Measurements from ENCODE around the gene PBX3.
"Not testable (repeated sequence)": the region's sequence is repeated elsewhere in the genome, so short reads cannot be mapped to it uniquely, and the experiment has no call there.

Gene PBX3

GRCh38 chr9:125749287-125749935 lies 2.2 kb downstream of the PBX3 start:
- DNase-seq: no peak

DNA sequence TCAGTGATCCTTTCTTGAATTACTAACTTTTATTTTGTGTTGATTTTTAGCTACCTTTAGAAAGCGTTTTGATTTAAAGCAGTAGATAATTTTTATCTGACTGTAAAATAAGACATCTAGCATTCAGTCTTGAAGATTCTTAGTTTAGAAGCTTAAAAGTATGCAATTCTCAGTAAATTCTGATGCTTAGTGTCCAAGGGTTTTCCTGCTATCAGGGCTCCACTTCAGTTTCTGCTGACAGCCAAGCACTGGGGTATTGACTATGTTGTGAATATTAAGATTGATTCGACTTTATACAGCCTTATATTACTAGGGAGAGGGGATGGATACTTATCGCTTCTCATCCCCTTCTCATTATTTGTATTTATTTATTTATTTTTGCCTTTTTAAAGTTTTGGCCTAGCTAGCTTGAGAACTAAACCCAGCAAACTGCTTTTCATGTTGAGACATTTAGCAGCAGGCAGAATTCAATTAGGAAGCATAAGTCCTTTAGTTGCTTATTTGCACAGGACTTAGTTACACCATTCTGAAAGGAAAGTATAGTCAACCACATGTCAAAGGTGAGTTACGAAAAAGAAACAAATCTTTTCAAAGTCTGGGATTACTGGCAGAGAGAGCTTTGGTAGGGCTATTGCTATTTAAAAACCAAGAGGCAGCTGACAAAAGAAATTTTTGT lies 2.9 kb downstream of the PBX3 start:
- no peak for DNase-seq

DNA sequence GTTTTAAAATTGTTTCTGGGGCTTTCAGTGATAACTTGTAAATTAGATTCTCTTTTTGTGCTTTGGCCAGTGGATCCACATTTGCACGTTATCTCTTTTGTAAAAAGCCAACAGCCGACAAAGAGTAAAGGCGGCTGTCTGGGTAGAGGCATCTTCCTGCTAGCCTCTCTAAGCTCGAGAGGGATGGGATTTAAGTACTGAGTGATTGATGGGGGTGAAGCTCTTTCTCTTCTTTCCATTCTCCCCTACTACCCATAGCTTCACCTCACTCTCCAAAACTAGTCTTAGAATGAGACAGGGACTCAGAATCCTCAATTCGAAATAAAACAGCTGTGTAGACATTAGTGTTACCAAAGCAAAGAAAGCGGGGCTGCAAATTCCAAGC lies 3.4 kb downstream of the PBX3 start:
- no peak for DNase-seq

DNA sequence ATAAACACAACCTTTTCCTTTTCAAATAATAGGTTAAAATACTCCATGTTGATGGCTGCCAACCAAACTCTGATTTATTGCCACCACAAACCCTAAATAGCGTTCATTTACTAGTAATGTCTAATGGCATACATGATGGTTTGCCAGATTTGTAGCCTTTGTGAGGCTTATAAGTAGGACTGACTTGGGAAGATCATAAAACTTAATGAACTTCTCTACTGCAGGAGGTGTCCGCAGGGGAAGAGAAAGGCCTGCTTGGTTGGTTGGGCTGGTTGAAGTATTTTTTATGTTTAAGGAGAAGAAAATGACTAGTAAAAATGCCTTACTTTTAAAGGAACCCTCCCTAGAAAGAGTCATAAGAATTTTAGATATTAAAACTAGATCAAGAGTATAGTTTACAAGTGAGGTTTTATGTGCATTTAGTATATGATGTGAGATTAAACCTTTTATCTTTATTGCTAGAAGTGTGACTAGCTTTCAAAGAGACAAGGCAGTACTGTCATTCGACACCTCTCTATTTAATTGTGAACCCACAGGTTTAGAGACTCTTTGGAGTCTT lies 5.0 kb downstream of the PBX3 start:
- no peak for DNase-seq

DNA sequence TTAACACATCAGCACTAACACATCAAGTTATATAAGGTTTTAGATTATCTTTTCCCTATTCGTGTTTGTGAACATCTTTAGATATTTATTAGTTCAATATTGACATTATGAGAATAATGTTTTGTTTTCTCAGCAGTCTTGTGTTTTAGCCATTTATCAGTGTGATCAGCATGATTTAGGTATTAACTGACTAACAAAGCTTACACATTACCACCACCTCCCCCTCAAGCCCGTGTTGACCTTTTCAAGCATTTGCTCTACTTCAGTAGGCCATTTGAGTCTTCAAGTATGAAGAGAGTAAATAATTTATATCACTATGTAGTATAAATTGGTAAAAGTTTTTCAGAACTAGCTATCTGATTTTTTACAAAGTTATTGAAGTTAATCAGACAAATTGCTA lies 6.9 kb downstream of the PBX3 start:
- DNase-seq: no peak

GRCh38 chr9:125755340-125755739 lies 8.2 kb downstream of the PBX3 start:
- DNase-seq: no peak

- DNase-seq: no peak
Observed at GRCh38 chr9:125756518-125756917, 9.3 kb downstream of the PBX3 start.

DNA sequence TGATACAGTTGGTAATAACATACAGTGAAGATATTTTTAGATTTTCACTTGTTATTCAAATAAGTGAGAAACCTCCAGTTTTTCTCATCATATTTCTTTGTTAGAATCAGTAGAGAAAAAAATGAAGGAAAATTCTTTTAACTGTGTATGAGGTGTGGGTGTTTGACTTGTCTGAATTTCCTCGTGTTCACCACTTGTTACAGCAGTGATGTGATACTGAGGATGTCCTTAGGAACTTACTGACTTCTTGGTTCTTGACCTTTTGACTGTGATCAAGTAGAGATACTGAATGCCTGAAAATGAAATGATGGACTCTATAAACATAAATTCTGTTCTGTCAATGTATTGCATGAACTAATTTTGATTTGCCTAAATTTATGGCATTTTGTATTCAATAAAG lies 10.7 kb downstream of the PBX3 start:
- DNase-seq: no peak

- no peak for DNase-seq
Observed at GRCh38 chr9:125758986-125759763, 12.0 kb downstream of the PBX3 start.

DNA sequence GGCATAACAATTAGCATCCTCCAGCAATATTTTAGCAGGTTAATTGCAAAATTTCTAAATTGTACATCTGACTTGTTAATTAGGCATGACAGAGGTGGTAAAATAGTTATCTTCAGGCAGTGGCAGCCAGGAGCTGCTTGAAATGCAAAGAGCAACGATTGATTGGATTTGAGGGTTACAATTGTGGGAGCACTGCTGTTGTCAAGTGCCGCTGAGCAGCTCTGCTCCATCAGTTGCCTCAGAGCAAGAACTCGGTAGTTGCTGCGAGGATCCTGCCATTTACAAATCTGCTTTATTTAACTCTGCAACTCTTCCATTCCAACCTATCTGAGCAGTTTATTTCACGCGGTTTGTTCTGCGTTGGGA lies 12.6 kb downstream of the PBX3 start:
- no peak for DNase-seq

DNA sequence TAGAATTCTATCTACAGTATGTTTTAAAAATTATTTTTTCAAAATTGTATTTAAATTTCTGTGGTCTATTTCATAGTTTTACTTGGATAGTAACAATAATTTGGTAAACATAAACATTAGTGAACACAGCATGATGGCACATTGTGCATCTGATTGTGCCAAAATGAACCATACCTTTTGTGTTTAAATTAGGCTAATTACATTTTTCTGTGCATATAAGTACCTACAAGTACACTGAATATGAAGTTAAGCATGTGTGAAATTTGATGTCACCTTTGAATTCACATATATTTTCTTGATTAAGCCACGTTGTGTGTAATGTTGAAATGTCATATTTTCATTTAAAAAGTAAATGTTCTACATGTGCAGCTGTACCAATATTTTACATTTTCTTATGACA lies 13.4 kb downstream of the PBX3 start:
- DNase-seq: no peak

DNA sequence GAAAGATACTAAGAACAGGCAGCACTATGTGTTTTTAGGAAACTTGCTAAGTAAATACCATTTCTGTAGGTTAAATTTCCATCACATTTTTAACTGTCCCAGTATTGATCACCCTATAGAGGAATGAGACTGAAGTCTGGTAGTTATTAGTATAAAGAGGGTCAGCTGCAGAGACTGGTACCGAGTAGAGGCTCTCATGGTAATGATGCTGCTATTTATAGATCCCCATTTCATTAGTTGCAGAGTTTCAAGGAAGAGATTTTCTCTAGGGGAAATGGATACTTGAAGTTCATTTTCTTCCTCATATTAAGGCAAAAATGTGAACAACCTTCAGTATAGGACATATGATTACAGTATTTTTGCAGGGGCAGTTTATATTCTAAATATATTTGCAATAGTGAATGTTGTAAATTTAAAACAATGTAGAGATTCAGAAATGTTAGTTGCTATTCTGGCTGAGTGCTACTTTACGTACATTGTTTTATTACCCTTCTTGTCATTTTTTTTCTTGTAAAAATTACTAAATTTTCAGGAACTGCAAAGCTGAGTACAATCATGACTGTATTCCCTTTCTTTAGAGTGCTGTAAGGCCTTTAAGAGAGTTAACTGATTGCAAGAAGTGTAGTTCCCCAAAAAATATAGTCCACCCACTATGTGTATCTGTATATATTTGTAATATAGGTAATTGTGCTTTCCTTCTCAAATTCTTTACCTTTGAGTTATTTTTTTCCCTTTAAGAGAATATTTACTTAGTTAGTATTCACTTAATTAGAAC lies 14.7 kb downstream of the PBX3 start:
- no peak for DNase-seq

DNA sequence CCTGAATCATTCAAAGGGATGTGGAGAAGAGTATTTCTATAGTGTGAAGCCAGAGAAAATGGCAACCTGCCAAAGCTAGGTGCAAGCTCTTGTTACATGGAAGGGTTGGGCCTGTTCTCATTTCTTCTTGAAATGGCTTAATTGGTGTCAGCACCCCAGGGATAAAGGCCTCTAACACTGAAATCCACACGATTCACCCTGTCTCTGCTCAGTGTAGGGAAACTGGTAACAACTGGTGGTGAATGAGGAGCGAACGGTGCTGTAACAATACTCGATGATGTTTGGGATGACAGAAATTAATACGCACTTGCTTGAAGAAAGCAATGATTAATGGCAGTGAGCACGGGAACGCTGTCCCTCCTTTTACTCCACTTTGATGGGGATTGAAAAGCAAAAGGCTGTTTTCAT lies 16.2 kb downstream of the PBX3 start:
- no peak for DNase-seq

- no peak for DNase-seq
Observed at GRCh38 chr9:125764198-125764597, 17.0 kb downstream of the PBX3 start.

DNA sequence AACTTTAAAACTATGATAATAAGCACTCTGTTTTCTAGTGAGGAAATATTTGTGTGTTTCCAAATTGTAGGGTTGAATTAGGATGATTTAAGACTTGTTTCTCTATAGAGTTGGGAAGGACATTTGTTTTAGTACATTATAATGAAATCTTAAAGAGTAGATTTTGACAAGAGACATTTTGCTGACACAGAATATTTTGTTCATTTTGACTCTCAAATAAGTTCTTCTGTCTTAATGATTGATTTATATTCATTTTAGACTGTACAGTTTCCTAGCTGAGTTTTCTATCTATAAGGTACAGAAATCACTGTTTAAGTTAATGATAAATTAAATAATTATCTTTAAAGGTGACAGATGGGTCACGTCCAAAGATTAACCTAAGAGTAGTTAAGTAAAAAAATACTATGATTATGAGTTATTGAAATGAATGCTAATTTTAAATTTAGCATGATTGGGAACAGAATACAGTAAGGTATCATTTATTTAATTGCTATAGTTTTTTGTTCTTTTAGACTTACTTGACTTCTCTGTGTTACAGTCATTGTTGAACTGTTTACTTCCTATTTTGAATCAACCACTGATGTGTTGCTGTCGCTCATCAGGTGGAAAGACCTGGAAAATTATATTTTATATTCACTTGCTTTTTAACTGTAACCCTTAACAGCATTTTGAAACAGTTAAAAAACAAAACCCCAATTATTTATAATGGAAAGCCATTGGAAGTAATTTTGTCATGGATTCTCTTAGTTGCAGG lies 19.5 kb downstream of the PBX3 start:
- DNase-seq: no peak

DNA sequence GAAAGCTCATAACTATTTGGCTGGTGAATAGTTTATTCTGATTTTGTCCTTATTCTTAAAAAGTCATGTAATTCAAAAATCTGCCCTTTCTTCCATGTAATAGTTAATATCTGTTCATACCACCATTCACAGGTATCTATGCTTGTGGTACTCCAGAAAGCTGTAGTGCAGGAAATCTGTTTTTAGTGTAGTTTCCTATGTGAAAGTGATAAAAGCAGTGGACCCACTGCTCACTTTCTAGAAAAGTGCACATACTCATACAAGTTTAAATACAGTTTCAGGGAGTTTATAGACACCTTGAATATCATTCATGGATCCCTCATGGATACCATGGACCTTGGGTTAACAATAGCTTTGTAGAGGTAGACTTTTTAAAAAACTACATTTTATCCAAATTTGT lies 20.2 kb downstream of the PBX3 start:
- DNase-seq: no peak

GRCh38 chr9:125768803-125769202 lies 21.6 kb downstream of the PBX3 start:
- no peak for DNase-seq

DNA sequence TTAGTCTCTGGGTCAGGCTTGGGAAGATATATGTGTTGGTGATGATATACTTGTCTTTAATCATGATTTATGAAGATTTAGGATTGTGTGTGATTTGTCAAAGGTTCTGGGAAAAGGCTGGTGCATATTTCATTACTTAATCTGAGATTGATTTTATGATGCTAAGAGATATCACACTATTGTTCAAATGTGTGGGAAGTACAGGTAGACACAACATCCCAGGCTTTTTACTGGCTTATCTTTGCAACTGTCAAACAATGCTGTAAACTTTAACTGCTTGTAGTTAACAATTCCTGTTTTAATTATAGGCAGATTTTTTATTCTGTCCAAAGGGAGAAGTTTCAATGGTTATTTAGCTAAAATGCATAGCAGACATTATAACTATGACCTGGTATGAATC lies 23.9 kb downstream of the PBX3 start:
- DNase-seq: no peak

GRCh38 chr9:125772740-125773139 lies 25.6 kb downstream of the PBX3 start:
- no peak for DNase-seq

GRCh38 chr9:125774106-125774505 lies 26.9 kb downstream of the PBX3 start:
- DNase-seq: no peak

DNA sequence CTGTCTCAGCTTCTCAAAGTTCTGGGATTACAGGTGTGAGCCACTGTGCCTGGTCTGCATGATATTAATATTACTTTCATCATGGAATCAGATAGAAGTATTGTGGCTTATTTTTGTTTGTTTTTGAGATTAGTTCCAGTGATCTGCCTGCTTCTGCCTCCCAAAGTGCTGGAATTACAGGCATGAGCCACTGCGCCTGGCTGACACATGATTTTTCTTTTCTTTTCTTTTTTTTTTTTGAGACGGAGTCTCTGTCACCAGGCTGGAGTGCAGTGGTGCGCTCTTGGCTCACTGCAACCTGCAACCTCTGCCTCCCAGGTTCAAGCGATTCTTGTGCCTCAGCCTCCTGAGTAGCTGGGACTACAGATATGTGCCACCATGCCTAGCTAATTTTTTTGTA lies 29.6 kb downstream of the PBX3 start:
- DNase-seq: not testable (repeated sequence)

GRCh38 chr9:125778538-125779219 lies 31.5 kb downstream of the PBX3 start:
- DNase-seq: not testable (repeated sequence)

Data from 8988T (cell line).